ENCODE results near the gene UQCRC1. TPM values are rescaled to one million over a fixed set of nuclear protein-coding genes. Genes with fewer than 3 reads are reported as not detected.

The UQCRC1 gene
- total RNA-seq, 1 donor from 2014 or later: 190 TPM

DNA sequence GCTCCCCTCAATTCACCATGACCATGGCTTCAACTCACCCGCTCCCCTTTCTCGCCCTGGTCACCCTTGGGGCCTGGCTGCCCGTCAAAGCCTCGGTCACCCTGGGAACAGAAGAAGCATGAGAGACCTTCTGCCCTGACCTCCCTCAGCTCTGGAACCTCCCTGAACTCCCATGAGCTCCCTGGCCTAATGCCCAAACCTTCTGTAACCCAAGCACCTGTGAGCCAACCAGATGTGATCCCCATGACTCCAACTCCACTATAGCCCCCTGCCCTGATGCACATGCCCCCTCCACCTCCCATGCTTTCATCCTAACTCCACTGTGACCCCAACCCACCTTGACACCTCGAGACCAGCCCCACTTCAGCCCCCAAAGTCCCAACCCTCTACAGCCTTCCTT, 42.4 kb downstream of the UQCRC1 start:
- Mint-ChIP-seq H3K9me3 (ENCODE audit: unreplicated experiment) (no peaks in the 10 kb centered on the region), H3K27me3 (ENCODE audit: low read depth, unreplicated experiment) (no peaks in the 10 kb centered on the region), H3K4me1 (ENCODE audit: low read depth, unreplicated experiment) (peaks cover 15% of the 10 kb centered on the region), H3K36me3 (ENCODE audit: low read depth, unreplicated experiment) (peaks cover 20% of the 10 kb centered on the region), H3K4me3 (ENCODE audit: unreplicated experiment) (no peak overlapping the region), H3K27ac (ENCODE audit: unreplicated experiment) (peak overlapping the region; percentile 69)
- Histone ChIP-seq H3K27me3 (ENCODE audit: insufficient read depth, low read length) (no peaks in the 10 kb centered on the region), H3K4me3 (ENCODE audit: insufficient read depth, low read depth, low read length) (no peak overlapping the region), H3K9me3 (ENCODE audit: insufficient read depth, low read depth, low read length) (no peaks in the 10 kb centered on the region), H3K36me3 (ENCODE audit: insufficient read depth, low read length) (peaks cover 5% of the 10 kb centered on the region), H2AFZ (ENCODE audit: low read depth, low read length) (no peak overlapping the region), H3K9ac (ENCODE audit: low read length) (no peak overlapping the region), H3K27ac (ENCODE audit: low read depth, low read length) (no peak overlapping the region), H3K4me2 (ENCODE audit: low read length) (no peak overlapping the region), H4K20me1 (ENCODE audit: insufficient read depth, low read length) (no peaks in the 10 kb centered on the region), H3K4me1 (ENCODE audit: insufficient read depth, low read length) (peaks cover 44% of the 10 kb centered on the region), H3K79me2 (ENCODE audit: insufficient read depth, low read length) (no peaks in the 10 kb centered on the region)
- no peak for FAIRE-seq
- DNase-seq (ENCODE audit: low read depth): no peak
- TF ChIP-seq EZH2 (IDR thresholded peaks at IDR 0.05; ENCODE audit: insufficient read depth, low read length): no peak
- TF ChIP-seq, protein P1, sequence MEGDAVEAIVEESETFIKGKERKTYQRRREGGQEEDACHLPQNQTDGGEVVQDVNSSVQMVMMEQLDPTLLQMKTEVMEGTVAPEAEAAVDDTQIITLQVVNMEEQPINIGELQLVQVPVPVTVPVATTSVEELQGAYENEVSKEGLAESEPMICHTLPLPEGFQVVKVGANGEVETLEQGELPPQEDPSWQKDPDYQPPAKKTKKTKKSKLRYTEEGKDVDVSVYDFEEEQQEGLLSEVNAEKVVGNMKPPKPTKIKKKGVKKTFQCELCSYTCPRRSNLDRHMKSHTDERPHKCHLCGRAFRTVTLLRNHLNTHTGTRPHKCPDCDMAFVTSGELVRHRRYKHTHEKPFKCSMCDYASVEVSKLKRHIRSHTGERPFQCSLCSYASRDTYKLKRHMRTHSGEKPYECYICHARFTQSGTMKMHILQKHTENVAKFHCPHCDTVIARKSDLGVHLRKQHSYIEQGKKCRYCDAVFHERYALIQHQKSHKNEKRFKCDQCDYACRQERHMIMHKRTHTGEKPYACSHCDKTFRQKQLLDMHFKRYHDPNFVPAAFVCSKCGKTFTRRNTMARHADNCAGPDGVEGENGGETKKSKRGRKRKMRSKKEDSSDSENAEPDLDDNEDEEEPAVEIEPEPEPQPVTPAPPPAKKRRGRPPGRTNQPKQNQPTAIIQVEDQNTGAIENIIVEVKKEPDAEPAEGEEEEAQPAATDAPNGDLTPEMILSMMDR (IDR thresholded peaks at IDR 0.05; ENCODE audit: insufficient read depth, low read depth, low read length): no peak

DNA sequence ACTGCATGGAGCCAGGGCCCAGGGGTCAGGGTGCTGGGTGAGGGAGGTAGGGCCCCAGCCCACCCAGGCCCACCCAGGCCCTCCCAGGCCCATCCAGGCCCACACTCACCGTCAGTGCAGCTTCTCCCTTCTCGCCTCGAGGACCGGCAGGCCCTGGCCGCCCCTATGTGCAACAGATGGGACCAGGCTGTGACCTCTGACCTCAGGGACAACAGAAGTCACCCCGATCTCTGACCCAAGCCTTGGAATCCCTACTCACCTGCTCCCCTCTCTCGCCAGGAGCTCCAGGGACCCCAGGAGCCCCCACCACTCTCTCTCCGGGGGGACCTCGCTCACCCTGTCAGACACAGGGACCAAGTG, 43.1 kb downstream of the UQCRC1 start:
- Histone ChIP-seq H4K20me1 (ENCODE audit: insufficient read depth, low read length) (no peaks in the 10 kb centered on the region), H2AFZ (ENCODE audit: low read depth, low read length) (no peak overlapping the region), H3K9me3 (ENCODE audit: insufficient read depth, low read depth, low read length) (no peaks in the 10 kb centered on the region), H3K4me3 (ENCODE audit: insufficient read depth, low read depth, low read length) (no peak overlapping the region), H3K4me2 (ENCODE audit: low read length) (peak overlapping the region; percentile 30), H3K27ac (ENCODE audit: low read depth, low read length) (peak overlapping the region; percentile 20), H3K4me1 (ENCODE audit: insufficient read depth, low read length) (peaks cover 50% of the 10 kb centered on the region), H3K36me3 (ENCODE audit: insufficient read depth, low read length) (peaks cover 3% of the 10 kb centered on the region), H3K79me2 (ENCODE audit: insufficient read depth, low read length) (no peaks in the 10 kb centered on the region), H3K9ac (ENCODE audit: low read length) (peak overlapping the region; percentile 9), H3K27me3 (ENCODE audit: insufficient read depth, low read length) (no peaks in the 10 kb centered on the region)
- Mint-ChIP-seq H3K9me3 (ENCODE audit: unreplicated experiment) (no peaks in the 10 kb centered on the region), H3K27me3 (ENCODE audit: low read depth, unreplicated experiment) (no peaks in the 10 kb centered on the region), H3K36me3 (ENCODE audit: low read depth, unreplicated experiment) (peaks cover 19% of the 10 kb centered on the region), H3K27ac (ENCODE audit: unreplicated experiment) (no peak overlapping the region), H3K4me1 (ENCODE audit: low read depth, unreplicated experiment) (peaks cover 16% of the 10 kb centered on the region), H3K4me3 (ENCODE audit: unreplicated experiment) (no peak overlapping the region)
- no peak for TF ChIP-seq EZH2 (IDR thresholded peaks at IDR 0.05; ENCODE audit: insufficient read depth, low read length)
- TF ChIP-seq, protein P1 (IDR thresholded peaks at IDR 0.05; ENCODE audit: insufficient read depth, low read depth, low read length): no peak
- FAIRE-seq (no peak), DNase-seq (ENCODE audit: low read depth) (no peak)

DNA sequence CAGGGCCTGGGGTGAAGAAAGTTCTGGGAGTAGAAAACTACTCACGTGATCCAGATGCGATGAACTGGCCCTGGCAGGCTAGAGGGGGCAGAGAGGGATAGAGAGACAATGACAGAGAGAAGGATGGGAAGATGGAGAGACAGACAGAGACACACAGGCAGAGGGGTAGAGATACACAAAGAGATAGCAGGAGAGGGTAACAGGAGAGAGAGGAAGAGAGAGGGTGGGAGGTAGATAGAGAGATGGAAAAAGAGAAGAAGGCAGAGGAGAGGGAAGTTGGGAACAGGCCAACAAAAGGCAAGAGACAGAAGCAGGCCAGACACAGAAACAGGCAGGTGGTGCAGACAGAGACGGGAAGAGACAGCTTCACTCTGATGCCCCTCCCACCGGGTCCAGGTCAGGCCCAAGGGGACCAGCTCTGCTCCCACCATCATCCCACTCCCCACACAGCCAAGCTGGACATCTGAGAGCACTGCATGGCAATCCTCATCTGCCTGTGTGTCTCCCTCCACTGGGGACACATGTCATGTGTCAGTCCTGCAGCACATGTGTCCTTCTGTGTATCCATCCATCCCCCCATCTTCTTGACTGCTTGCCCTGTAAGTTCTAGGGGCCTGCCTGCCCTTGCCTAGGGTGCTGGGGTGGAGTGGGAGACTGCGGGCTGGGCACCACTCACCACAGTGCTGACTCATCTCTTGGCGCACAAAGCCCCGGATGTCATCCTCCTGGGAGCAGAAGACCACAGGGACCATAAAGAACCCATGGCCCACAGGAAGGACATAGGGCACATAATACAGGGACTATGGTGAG, 43.6 kb downstream of the UQCRC1 start:
- DNase-seq (ENCODE audit: low read depth): peak; percentile 68
- FAIRE-seq: no peak
- peak overlapping the region; percentile 17 for H3K9ac ChIP-seq (ENCODE audit: low read length)
- H3K27me3 Mint-ChIP-seq (ENCODE audit: low read depth, unreplicated experiment): no peaks in the 10 kb centered on the region
- peaks cover 56% of the 10 kb centered on the region for H3K4me1 ChIP-seq (ENCODE audit: insufficient read depth, low read length)
- H3K36me3 ChIP-seq (ENCODE audit: insufficient read depth, low read length): no peaks in the 10 kb centered on the region
- H3K36me3 Mint-ChIP-seq (ENCODE audit: low read depth, unreplicated experiment): peaks cover 15% of the 10 kb centered on the region
- no peaks in the 10 kb centered on the region for H4K20me1 ChIP-seq (ENCODE audit: insufficient read depth, low read length)
- TF ChIP-seq EZH2 (IDR thresholded peaks at IDR 0.05; ENCODE audit: insufficient read depth, low read length): no peak
- TF ChIP-seq, protein P1 (IDR thresholded peaks at IDR 0.05; ENCODE audit: insufficient read depth, low read depth, low read length): no peak
- no peak overlapping the region for H2AFZ ChIP-seq (ENCODE audit: low read depth, low read length)
- no peaks in the 10 kb centered on the region for H3K9me3 Mint-ChIP-seq (ENCODE audit: unreplicated experiment)
- H3K27me3 ChIP-seq (ENCODE audit: insufficient read depth, low read length): no peaks in the 10 kb centered on the region
- H3K4me3 ChIP-seq (ENCODE audit: insufficient read depth, low read depth, low read length): no peak overlapping the region
- no peaks in the 10 kb centered on the region for H3K79me2 ChIP-seq (ENCODE audit: insufficient read depth, low read length)
- no peak overlapping the region for H3K4me3 Mint-ChIP-seq (ENCODE audit: unreplicated experiment)
- H3K4me2 ChIP-seq (ENCODE audit: low read length): peak overlapping the region; percentile 30
- peak overlapping the region; percentile 20 for H3K27ac ChIP-seq (ENCODE audit: low read depth, low read length)
- no peaks in the 10 kb centered on the region for H3K9me3 ChIP-seq (ENCODE audit: insufficient read depth, low read depth, low read length)
- H3K27ac Mint-ChIP-seq (ENCODE audit: unreplicated experiment): no peak overlapping the region
- peaks cover 21% of the 10 kb centered on the region for H3K4me1 Mint-ChIP-seq (ENCODE audit: low read depth, unreplicated experiment)

All from astrocyte (in vitro differentiated cells and primary cell).